H1 (cell line): ENCODE measurements around the gene EGFR. TPM values are rescaled to one million over a fixed set of nuclear protein-coding genes. Genes with fewer than 3 reads are reported as not detected.

Experiments
- JUN ChIP-seq: IDR thresholded peaks from 2 replicates; pipeline ENCODE4 v1.6.1; 2011; ENCODE audit warnings: low read depth, mild to moderate bottlenecking, improper control_type of control experiment, low read length
- SUZ12 ChIP-seq: fragments of 200-600 bp; sonication (generic); IDR thresholded peaks from 2 replicates; pipeline ENCODE4 v1.6.1; 2012; ENCODE audit warnings: mild to moderate bottlenecking, inconsistent platforms, low read length, moderate library complexity, mixed read lengths
- TAF7 ChIP-seq: optimal IDR thresholded peaks from 2 replicates; pipeline ENCODE3; 2011; ENCODE audit warnings: low read depth, mild to moderate bottlenecking, inconsistent platforms, low read length, moderate library complexity, borderline replicate concordance
- polyA plus RNA-seq, 7 experiments: library from polyadenylated mRNA; depleted of rRNA in 3 of 7; stranded (reverse) in 5 of 7; unstranded in 2 of 7; fragments of >200 nt in 5 of 7; fragments of 200-250 nt in 2 of 7; gene quantifications; 1 replicate in 5 of 7; 2 replicates in 1 of 7; 4 replicates in 1 of 7; pipeline versions ENCODE4 v1.2.1 to v1.2.3, GENCODE V29; 2011 to 2013; ENCODE audit warnings: missing spikeins in 2 of 7, mixed read lengths in 2 of 7
- total RNA-seq: library from RNA; stranded (reverse); fragmentation: NEBNext Ultra II Directional; extraction: Animal tissue kit (Norgen Biotek cat#: 25700); gene quantifications from 2 replicates; pipeline ENCODE4 v1.2.1, GENCODE V29; 2021

EGFR gene
- total and polyA plus RNA-seq, 2 of the 8 experiments (the other 6 are each of a cell fraction or from before 2014, with no cell fraction given), result 1.9 to 5.8 TPM

GRCh38 chr7:55099821-55100543 lies 81.2 kb downstream of the EGFR start (continued):
- TF ChIP-seq TAF7 (no peak), SUZ12 (no peak), JUN (no peak)
